CD14-positive monocyte (primary cell): Measurements from ENCODE around the gene FNDC5. TPM values are rescaled to one million over a fixed set of nuclear protein-coding genes. Genes with fewer than 3 reads are reported as not detected.

Experiments used
- DNase-seq, 3 donors: peaks; one replicate each; pipeline ENCODE4 v3.0.0-alpha.2; 2011 to 2022
- H2AFZ ChIP-seq: 2 replicates; pipeline ENCODE4 v1.6.0; 2012; ENCODE audit warnings: mild to moderate bottlenecking, low read depth, low read length, inconsistent platforms; ENCODE audit not compliant: insufficient read depth, poor library complexity, severe bottlenecking
- H3K27ac ChIP-seq, 2 donors: 1 replicate in 1 of 2; 2 replicates in 1 of 2; pipeline ENCODE4 v1.5.1; 2012 to 2013; ENCODE audit warnings: low read length in 2 of 2, control low read depth in 1 of 2, inconsistent platforms in 1 of 2, low read depth in 1 of 2, mild to moderate bottlenecking in 1 of 2
- H3K27me3 ChIP-seq, 2 donors: one replicate each; pipeline versions ENCODE4 v1.6.0 to v1.6.1; 2011 to 2013; ENCODE audit warnings: low read length in 2 of 2; ENCODE audit not compliant: control insufficient read depth in 2 of 2, insufficient read depth in 2 of 2
- H3K36me3 ChIP-seq, 2 donors: replicated peaks in 1 of 2; 1 replicate in 1 of 2; 2 replicates in 1 of 2; pipeline versions ENCODE4 v1.5.1 to v1.6.1; 2012 to 2013; ENCODE audit warnings: low read length in 2 of 2, control low read depth in 1 of 2, inconsistent platforms in 1 of 2, mild to moderate bottlenecking in 1 of 2; ENCODE audit not compliant: insufficient read depth in 2 of 2, control insufficient read depth in 1 of 2
- H3K4me1 ChIP-seq, 2 donors: 1 replicate in 1 of 2; 2 replicates in 1 of 2; pipeline versions ENCODE4 v1.5.1 to v1.6.1; 2012 to 2013; ENCODE audit warnings: low read length in 2 of 2, control low read depth in 1 of 2, inconsistent platforms in 1 of 2, mild to moderate bottlenecking in 1 of 2, moderate library complexity in 1 of 2; ENCODE audit not compliant: insufficient read depth in 2 of 2, control insufficient read depth in 1 of 2
- H3K4me2 ChIP-seq: replicated peaks from 2 replicates; pipeline ENCODE3; 2012; ENCODE audit warnings: low read length, moderate library complexity, mild to moderate bottlenecking; ENCODE audit not compliant: poor library complexity, severe bottlenecking; ENCODE audit errors: extremely low read depth
- H3K4me3 ChIP-seq, 3 experiments: fragments of 200-600 bp in 1 of 3; sonication (generic) in 1 of 3; replicated peaks in 1 of 3; 1 replicate in 2 of 3; 2 replicates in 1 of 3; pipeline ENCODE4 v1.5.1; 2011 to 2013; ENCODE audit warnings: low read length in 3 of 3, mild to moderate bottlenecking in 3 of 3, control low read depth in 2 of 3, low read depth in 2 of 3, inconsistent platforms in 1 of 3, moderate library complexity in 1 of 3
- H3K79me2 ChIP-seq: 2 replicates; pipeline ENCODE4 v1.6.0; 2012; ENCODE audit warnings: mild to moderate bottlenecking, control low read depth, inconsistent platforms, low read length, moderate library complexity; ENCODE audit not compliant: insufficient read depth
- H3K9ac ChIP-seq: 2 replicates; pipeline ENCODE4 v1.6.0; 2017; ENCODE audit warnings: low read length, mild to moderate bottlenecking; ENCODE audit not compliant: insufficient read depth, poor library complexity, severe bottlenecking
- H3K9me3 ChIP-seq, 2 donors: replicated peaks in 1 of 2; 1 replicate in 1 of 2; 2 replicates in 1 of 2; pipeline versions ENCODE4 v1.5.1 to v1.6.1; 2012 to 2013; ENCODE audit warnings: low read length in 2 of 2, control low read depth in 1 of 2; ENCODE audit not compliant: control insufficient read depth in 1 of 2, insufficient read depth in 1 of 2
- H4K20me1 ChIP-seq: 2 replicates; pipeline ENCODE4 v1.6.0; 2012; ENCODE audit warnings: mild to moderate bottlenecking, low read length, control low read depth, moderate library complexity; ENCODE audit not compliant: insufficient read depth
- H3K27ac Mint-ChIP-seq, 7 donors: one replicate each; pipeline ENCODE4 v1.8.0; 2020; ENCODE audit warnings: mild to moderate bottlenecking in 7 of 7, mixed read lengths in 7 of 7, moderate library complexity in 6 of 7, inconsistent platforms in 2 of 7
- H3K27me3 Mint-ChIP-seq, 3 donors: one replicate each; pipeline ENCODE4 v1.8.0; 2021 to 2022; ENCODE audit warnings: low read depth in 3 of 3, mild to moderate bottlenecking in 3 of 3, mixed read lengths in 3 of 3, moderate library complexity in 3 of 3, inconsistent platforms in 1 of 3
- H3K36me3 Mint-ChIP-seq, 2 donors: one replicate each; pipeline ENCODE4 v1.8.0; 2020; ENCODE audit warnings: mixed read lengths in 2 of 2, inconsistent platforms in 1 of 2, mild to moderate bottlenecking in 1 of 2
- H3K4me1 Mint-ChIP-seq: one replicate; pipeline ENCODE4 v1.8.0; 2020; ENCODE audit warnings: mild to moderate bottlenecking, mixed read lengths
- H3K4me3 Mint-ChIP-seq, 2 donors: one replicate each; pipeline ENCODE4 v1.8.0; 2020; ENCODE audit warnings: mild to moderate bottlenecking in 2 of 2, mixed read lengths in 2 of 2, moderate library complexity in 1 of 2
- H3K9me3 Mint-ChIP-seq, 7 donors: one replicate each; pipeline ENCODE4 v1.8.0; 2020 to 2022; ENCODE audit warnings: mixed read lengths in 7 of 7, mild to moderate bottlenecking in 6 of 7, moderate library complexity in 6 of 7, inconsistent platforms in 2 of 7
- CTCF ChIP-seq: fragments of 200-600 bp; IDR thresholded peaks from one replicate; pipeline ENCODE4 v1.8.0; 2022; ENCODE audit warnings: antibody characterized with exemption, mild to moderate bottlenecking
- WGBS: methylation state at CpG from one replicate; pipeline ENCODE4 v1.1.5; 2013; ENCODE audit warnings: missing lambda C conversion rate; ENCODE audit not compliant: insufficient coverage; 5-methylcytosine and 5-hydroxymethylcytosine counted together
- intact Hi-C, 2 donors: fragments of 100-400 bp; cut with micrococcal nuclease; formaldehyde crosslinking; loops; one replicate each; pipeline versions ENCODE4 v1.15.0 to v1.15.1; 2023
- polyA plus RNA-seq, 3 donors: library from polyadenylated mRNA; depleted of rRNA in 1 of 3; unstranded in 2 of 3; stranded (reverse) in 1 of 3; fragments of 300-500 nt in 2 of 3; fragments of >200 nt in 1 of 3; fragmentation: Illumina TruSeq in 2 of 3; gene quantifications; 1 replicate in 2 of 3; 2 replicates in 1 of 3; pipeline ENCODE4 v1.2.3, GENCODE V29; 2012 to 2021

The FNDC5 gene
- polyA plus RNA-seq, 3 donors, result not detected

GRCh38 chr1:32858136-32858535, 12.6 kb downstream of the FNDC5 start:
- H4K20me1 ChIP-seq, result no peaks in the 10 kb centered on the region
- H3K9ac ChIP-seq, result no peak overlapping the region
- no peaks in the 10 kb centered on the region for H3K27me3 Mint-ChIP-seq
- H3K36me3 ChIP-seq, result peaks cover 54 to 98% of the 10 kb centered on the region in 2 donors
- no peak overlapping the region for H3K27ac Mint-ChIP-seq
- H3K4me1 ChIP-seq, result no peaks in the 10 kb centered on the region
- H3K4me3 ChIP-seq, result no peak overlapping the region
- intact Hi-C loops, result no loop called here
- no peak overlapping the region for H3K27ac ChIP-seq
- H3K4me3 Mint-ChIP-seq, result no peak overlapping the region
- no peaks in the 10 kb centered on the region for H3K4me1 Mint-ChIP-seq
- H3K4me2 ChIP-seq, result no peak overlapping the region
- H3K36me3 Mint-ChIP-seq, result peaks cover 73 to 84% of the 10 kb centered on the region in 2 donors
- TF ChIP-seq CTCF, result no peak
- DNase-seq, result no peak
- H3K79me2 ChIP-seq, result no peaks in the 10 kb centered on the region
- no peaks in the 10 kb centered on the region for H3K9me3 ChIP-seq
- WGBS, result no CpG with 5 or more reads among the region's 2 CpGs
- H3K9me3 Mint-ChIP-seq, result peaks cover 0 to 2% (median 0%) of the 10 kb centered on the region in 7 donors
- H3K27me3 ChIP-seq, result no peaks in the 10 kb centered on the region
- H2AFZ ChIP-seq, result no peak overlapping the region

- peaks cover 63 to 83% of the 10 kb centered on the region in 2 donors for H3K36me3 Mint-ChIP-seq
- Histone ChIP-seq H3K27me3 (no peaks in the 10 kb centered on the region), H3K27ac (no peak overlapping the region), H4K20me1 (no peaks in the 10 kb centered on the region), H3K9me3 (no peaks in the 10 kb centered on the region), H3K4me2 (no peak overlapping the region), H2AFZ (no peak overlapping the region), H3K4me1 (no peaks in the 10 kb centered on the region), H3K4me3 (no peak overlapping the region), H3K9ac (no peak overlapping the region), H3K36me3 (peaks cover 58 to 93% of the 10 kb centered on the region in 2 donors), H3K79me2 (no peaks in the 10 kb centered on the region)
- H3K27ac Mint-ChIP-seq, result no peak overlapping the region
- no peak overlapping the region for H3K4me3 Mint-ChIP-seq
- intact Hi-C loops, result no loop called here
- no peak for DNase-seq
- TF ChIP-seq CTCF, result no peak
- H3K27me3 Mint-ChIP-seq, result no peaks in the 10 kb centered on the region
- WGBS, result 99% methylated on average over 8 of the region's 13 CpGs
- H3K4me1 Mint-ChIP-seq, result no peaks in the 10 kb centered on the region
- peaks cover 0 to 2% (median 0%) of the 10 kb centered on the region in 7 donors for H3K9me3 Mint-ChIP-seq
Measured at GRCh38 chr1:32855861-32856617, 14.7 kb downstream of the FNDC5 start.
